HEK293T (cell line): ENCODE measurements around the gene PFN2.

Source experiments
- ARNT ChIP-seq: fragments of 450-650 bp; IDR thresholded peaks from 2 replicates; pipeline ENCODE4 v1.6.1; 2017; ENCODE audit warnings: mild to moderate bottlenecking
- BHLHE40 ChIP-seq: fragments of 450-650 bp; IDR thresholded peaks from 2 replicates; pipeline ENCODE4 v1.6.1; 2016; ENCODE audit warnings: mild to moderate bottlenecking, moderate library complexity, borderline replicate concordance
- FOXM1 ChIP-seq: fragments of 450-650 bp; IDR thresholded peaks from 2 replicates; pipeline ENCODE4 v1.6.1; 2017; ENCODE audit warnings: mild to moderate bottlenecking, borderline replicate concordance
- L3MBTL2 ChIP-seq: fragments of 450-650 bp; conservative IDR thresholded peaks from 2 replicates; pipeline ENCODE4 v1.6.1; 2016; ENCODE audit warnings: mild to moderate bottlenecking
- NFRKB ChIP-seq: fragments of 450-650 bp; IDR thresholded peaks from 2 replicates; pipeline ENCODE4 v1.6.1; 2016; ENCODE audit warnings: mild to moderate bottlenecking, moderate library complexity

DNA sequence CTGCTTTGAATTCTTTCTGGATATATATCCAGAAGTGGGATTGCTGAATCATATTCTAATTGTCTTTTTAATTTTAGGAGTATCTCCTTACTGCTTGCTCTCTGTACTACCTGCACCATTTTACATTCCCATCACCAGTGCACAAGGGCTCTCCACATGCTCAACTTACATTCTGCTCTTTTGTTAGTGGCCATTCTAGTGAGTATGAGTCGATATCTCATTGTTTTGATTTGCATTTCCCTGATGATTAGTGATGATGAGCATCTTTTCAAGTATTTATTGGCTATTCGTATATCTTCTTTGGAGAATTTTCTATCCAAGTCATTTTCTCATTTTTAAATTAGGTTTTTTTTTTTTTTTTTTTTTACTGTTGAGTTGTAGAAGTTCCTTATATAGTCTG is 29.5 kb downstream of the PFN2 start:
- TF ChIP-seq FOXM1 (no peak), ARNT (no peak), L3MBTL2 (no peak), NFRKB (no peak), BHLHE40 (no peak)
